Stimulated activated CD4-positive, alpha-beta T cell treated with anti-CD3 and anti-CD28 coated beads, TNF-alpha, amount 100 ng/mL, for 1 hour (primary cell): Measurements from ENCODE around the gene TMBIM6.

Source experiments
- DNase-seq, 3 donors: peaks; one replicate each; pipeline ENCODE4 v3.0.0-alpha.2; 2020; ENCODE audit warnings: low read depth in 3 of 3, low spot score in 1 of 3

Gene TMBIM6

GRCh38 chr12:49796155-49796554, 54.8 kb downstream of the TMBIM6 start:
- no peak for DNase-seq

GRCh38 chr12:49796606-49797448, 55.5 kb downstream of the TMBIM6 start:
- no peak for DNase-seq

GRCh38 chr12:49797449-49797776, 56.1 kb downstream of the TMBIM6 start:
- DNase-seq: no peak

GRCh38 chr12:49798248-49798647, 56.9 kb downstream of the TMBIM6 start:
- no peak for DNase-seq

- no peak for DNase-seq
Observed at GRCh38 chr12:49798934-49799333, 57.6 kb downstream of the TMBIM6 start.

GRCh38 chr12:49800421-49801140, 59.2 kb downstream of the TMBIM6 start:
- no peak for DNase-seq

GRCh38 chr12:49801141-49802063, 60.0 kb downstream of the TMBIM6 start:
- DNase-seq: no peak

- DNase-seq: no peak
Observed at GRCh38 chr12:49803693-49804450, 62.5 kb downstream of the TMBIM6 start.

GRCh38 chr12:49804821-49805220, 63.5 kb downstream of the TMBIM6 start:
- no peak for DNase-seq

- no peak for DNase-seq
Observed at GRCh38 chr12:49805409-49805808, 64.1 kb downstream of the TMBIM6 start.

- DNase-seq: no peak
Observed at GRCh38 chr12:49806321-49806813, 65.0 kb downstream of the TMBIM6 start.

GRCh38 chr12:49806877-49807276, 65.5 kb downstream of the TMBIM6 start:
- DNase-seq: no peak

- DNase-seq: no peak
Observed at GRCh38 chr12:49807991-49808580, 66.7 kb downstream of the TMBIM6 start.

- DNase-seq: no peak
Observed at GRCh38 chr12:49808686-49809380, 67.5 kb downstream of the TMBIM6 start.

- no peak for DNase-seq
Observed at GRCh38 chr12:49809381-49809905, 68.1 kb downstream of the TMBIM6 start.

- no peak for DNase-seq
Observed at GRCh38 chr12:49809906-49810389, 68.6 kb downstream of the TMBIM6 start.

GRCh38 chr12:49811136-49811535, 69.8 kb downstream of the TMBIM6 start:
- no peak for DNase-seq

- no peak for DNase-seq
Observed at GRCh38 chr12:49811961-49812401, 70.6 kb downstream of the TMBIM6 start.

GRCh38 chr12:49813131-49813530, 71.8 kb downstream of the TMBIM6 start:
- DNase-seq: no peak
